NCI-H510A (cell line): ENCODE measurements around the gene ACACB.

Experiments
- DNase-seq: peaks from one replicate; lab custom pipeline; 2025; lab: John Stamatoyannopoulos, UW

ACACB gene

DNA sequence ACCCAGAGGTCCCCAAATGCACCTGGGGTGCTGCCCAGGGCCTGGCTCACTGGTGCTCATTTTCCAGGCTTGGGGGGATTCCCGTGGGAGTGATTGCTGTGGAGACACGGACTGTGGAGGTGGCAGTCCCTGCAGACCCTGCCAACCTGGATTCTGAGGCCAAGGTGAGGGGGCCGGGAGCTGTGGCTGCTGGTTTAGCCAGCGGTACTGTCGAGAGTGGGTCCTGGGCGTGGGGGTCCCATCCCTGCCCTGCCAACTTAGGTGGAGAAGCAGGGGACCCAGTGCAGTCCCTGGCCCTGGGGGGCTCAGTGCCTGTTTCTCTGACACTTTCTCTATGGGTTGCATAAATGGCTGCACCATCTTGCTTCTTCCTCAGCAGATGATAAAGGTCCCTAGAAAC lies 141.8 kb downstream of the ACACB start:
- no peak for DNase-seq

DNA sequence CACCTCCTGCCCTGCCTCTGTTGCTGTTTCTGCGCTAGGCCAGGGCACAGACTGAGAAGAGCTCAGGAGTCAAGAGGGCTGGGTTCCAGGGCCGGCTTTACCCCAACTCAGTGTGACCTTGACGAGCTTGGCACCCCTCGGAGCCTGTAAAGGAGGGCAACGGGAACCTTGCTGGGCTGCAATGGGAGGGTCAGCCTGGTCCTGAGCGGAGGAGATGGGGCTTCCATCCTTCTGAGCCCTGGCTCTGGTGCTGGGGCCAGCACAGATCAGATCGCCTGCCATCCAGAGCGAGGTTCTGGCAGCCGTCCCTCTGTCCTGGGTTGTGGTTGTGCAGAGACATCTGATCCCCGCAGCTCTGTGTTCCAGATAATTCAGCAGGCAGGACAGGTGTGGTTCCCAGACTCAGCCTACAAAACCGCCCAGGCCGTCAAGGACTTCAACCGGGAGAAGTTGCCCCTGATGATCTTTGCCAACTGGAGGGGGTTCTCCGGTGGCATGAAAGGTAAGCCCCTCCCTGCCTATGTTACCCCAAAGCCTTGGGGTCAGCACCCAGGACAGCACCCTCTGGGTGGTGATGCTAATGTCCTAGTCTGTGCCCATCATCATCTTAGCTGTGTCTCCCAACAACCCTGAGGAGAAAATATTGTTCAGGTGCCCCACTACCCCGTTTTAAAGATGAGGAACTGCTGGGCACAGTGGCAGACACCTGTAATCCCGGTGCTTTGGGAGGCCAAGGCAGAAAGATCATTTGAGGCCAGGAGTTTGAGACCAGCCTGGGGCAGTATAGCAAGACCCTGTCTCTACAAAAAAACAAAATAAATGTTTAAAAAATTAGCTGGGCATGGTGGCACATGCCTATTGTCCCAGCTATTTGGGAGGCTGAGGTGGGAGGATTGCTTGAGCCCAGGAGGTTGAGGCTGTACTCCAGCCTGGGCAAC lies 142.5 kb downstream of the ACACB start:
- no peak for DNase-seq

DNA sequence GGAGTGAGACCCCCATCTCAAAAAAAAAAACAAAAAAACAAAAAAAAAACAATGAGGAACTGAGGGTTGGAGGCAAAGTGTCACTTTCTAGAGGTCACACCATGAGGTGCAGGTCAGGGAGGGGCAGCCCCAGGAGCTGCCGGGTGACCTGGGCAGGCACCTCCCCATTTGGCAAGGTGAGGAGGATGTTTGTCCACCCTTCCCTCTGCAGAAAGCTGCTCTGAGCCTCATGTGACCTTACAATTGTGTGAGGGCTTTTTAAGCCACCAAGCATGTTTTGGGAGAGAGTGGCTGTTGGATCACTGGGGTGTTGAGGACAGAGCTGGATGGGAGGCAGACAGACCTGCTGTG lies 143.1 kb downstream of the ACACB start:
- no peak for DNase-seq

DNA sequence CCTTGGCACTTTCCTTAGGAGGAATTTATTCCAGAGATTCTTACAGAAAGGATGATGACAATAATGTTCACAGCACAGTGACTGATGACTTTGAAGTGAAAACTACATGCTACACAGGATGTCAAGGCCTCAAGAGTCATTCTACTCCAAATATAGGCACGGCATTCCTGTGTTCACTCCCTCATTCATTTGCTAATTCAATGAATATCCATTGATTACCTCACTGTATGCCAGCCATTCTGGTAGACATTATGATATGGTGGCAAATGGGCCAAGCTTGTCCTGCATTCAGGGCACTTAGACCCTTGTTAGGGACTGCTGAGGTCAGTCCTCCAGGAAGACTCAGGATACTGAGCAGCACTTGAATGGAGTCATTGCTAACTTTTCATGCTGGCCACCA lies 144.7 kb downstream of the ACACB start:
- no peak for DNase-seq

DNA sequence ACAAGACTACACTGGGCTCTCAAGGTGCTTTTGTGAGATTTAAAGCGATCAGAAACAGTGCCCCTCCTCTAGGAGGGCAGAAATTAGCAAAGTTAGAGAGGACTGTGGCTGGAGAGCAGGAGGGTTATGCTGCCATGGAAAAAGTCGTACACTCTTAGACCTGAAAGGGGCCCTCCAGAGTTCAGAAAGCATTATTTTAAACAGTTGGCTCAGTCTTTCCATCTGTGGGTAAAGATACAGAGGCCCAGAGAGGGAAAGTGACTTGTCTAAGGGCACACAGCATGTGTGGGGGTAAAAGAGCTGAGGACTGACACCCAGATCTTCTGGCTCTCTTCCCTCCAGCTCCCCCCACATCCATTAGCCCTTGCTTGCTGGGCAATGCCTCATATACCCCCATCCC lies 145.6 kb downstream of the ACACB start:
- no peak for DNase-seq

DNA sequence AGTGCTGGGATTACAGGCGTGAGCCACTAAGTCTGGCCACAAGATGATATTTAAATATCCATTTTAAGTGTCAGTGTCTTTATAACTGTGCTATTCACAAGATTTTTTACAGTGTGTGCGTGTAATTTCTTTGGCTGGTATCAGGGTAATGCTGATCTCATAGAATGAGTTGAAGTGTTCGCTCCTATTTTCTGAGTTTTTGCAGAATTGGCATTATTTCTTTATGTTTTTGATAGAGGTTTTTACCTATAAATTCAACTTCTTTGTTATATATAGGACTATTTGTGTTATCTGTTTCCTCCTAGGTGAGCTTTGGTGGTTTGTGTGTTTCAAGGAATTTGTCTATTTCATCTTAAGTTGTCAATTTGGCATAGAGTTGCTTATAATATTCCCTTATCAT lies 147.1 kb downstream of the ACACB start:
- DNase-seq, result no peak

DNA sequence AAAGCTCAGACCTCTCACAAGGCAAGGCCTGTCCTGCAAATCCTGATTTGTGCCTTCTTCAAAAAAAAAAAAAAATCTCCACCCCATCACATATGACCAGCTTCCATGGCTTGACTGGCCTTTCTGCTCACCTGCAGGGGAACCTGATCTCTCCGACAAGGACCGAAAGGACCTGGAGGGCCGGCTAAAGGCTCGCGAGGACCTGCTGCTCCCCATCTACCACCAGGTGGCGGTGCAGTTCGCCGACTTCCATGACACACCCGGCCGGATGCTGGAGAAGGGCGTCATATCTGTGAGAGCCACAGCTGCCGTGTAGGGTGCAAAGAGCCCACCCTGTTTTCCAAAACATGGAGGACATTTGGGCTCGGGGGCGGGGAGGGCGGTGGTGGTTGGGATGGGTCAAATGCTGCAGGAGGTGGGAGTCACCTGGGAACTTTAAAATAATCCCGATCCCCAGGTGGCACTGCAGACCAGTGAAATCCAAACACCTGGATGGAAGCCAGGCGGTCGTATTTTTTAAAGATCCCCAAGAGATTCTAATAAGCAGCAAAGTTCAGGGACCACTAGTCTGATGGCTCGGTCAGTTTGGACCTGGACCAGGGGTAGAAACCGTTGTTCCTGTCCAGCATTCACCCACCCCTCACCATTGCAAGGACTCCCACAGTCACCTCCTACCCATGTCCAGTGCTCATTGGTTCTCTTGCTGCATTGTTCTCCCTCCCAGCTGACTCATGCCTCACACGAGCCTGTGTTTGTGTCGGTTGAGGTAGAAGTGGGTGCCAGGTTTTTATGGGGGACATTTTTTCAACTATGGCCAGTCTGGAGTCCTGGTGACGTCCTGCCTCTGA lies 147.9 kb downstream of the ACACB start:
- peak; percentile 75 for DNase-seq

DNA sequence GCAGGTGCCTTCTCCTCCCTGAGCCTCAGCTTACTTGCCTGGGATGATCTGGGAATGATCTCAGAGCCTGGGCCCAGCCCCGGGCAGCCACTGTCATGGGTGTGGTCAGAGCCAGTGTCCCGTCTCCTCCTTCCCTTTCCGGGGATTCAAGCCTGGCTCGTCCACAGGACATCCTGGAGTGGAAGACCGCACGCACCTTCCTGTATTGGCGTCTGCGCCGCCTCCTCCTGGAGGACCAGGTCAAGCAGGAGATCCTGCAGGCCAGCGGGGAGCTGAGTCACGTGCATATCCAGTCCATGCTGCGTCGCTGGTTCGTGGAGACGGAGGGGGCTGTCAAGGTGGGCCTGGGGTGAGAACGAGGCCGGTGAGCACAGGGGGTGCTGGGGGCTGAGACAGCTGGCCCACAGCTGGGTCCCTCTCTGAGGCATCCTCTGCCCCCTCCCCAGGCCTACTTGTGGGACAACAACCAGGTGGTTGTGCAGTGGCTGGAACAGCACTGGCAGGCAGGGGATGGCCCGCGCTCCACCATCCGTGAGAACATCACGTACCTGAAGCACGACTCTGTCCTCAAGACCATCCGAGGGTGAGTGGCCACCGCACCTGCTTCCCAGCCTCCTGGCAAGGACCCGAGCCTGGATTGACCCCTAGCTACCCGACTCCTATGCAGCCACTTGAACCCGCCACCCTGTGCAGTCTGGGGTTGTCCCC lies 148.7 kb downstream of the ACACB start:
- no peak for DNase-seq

DNA sequence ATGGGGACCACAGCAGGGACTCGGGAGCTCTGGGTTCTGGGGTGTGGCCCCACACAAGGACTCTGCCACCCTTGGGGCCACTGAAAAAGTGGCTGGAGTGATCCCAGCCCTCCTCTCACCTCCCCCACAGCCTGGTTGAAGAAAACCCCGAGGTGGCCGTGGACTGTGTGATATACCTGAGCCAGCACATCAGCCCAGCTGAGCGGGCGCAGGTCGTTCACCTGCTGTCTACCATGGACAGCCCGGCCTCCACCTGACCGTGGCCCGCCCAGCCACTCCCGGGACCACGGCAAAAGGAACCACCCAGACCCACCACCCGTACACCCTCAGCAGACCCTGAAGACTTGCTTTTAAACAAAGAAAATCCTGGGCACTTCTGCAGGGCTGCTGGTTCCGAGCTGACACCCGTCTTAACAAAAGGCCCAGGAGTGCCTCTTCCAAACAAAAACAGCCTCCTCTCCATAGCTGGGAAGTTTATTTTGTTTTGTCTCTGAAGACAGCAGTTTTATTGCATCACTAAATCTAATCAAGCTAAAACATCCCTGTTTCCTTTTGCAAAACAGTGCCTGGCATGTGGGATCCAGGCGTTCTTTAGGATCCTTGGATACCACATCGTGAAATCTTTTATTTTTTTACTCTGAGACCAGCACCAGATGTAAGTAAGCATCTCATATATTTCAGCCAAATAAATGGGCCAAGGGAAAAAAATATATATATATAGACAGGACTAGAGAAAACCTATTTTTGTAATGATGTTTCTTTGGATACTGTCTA lies 149.9 kb downstream of the ACACB start:
- no peak for DNase-seq

DNA sequence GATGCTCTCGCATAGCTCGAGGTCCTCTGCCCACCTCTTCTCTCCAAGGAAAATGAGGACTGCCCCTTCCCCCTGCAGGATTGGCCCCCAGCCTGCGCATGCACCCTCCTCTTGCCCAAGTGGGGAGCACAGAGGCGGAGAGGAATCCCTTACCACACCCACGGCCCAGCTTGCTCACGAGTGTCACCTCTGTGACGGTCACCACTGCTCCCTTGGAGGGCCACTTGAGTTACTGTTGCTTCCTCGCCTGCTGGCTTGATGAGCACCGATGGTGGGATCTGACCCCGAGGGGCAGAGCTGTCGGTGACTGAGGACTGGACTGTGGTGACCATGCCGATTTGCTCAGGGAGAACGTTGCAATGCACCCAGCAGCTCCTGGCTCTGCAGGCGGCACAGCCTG lies 151.0 kb downstream of the ACACB start:
- no peak for DNase-seq

DNA sequence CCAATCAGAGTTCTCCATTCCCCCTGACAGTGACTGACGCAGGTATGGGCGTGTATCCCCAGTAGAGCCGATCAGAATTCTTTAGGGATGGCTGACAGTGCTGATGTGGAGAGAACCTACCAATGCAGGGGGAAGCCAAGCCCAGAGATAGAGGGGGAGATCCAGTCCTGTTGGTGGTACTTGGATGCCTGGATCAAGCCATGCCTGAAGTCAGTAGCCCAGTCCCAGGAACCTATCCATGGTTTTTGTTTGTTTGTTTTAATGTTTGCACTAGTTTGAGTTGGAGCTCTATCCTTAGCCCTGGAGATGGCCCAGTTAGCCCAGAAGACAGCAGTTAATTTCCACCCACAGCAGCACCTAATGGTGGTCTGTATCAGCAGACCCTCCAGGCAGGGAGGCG lies 152.5 kb downstream of the ACACB start:
- DNase-seq, result no peak

DNA sequence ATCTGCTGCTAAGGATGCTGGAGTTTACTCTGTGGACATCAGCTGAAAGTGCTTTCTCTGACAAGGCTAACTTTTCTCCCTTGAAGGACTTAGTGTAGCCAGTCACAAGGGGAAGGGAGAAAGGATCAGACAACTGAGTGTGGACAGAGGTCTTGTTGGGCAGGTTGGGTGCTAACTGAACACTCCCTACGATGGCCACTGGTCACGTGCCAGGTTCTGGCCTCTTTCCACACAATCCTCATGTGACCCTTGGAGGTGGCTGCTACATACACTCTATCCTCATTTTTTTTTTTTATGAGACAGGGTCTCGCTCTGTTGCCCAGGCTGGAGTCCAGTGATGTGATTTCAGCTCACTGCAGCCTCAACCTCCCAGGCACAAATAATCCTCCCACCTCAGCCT lies 153.0 kb downstream of the ACACB start:
- no peak for DNase-seq

DNA sequence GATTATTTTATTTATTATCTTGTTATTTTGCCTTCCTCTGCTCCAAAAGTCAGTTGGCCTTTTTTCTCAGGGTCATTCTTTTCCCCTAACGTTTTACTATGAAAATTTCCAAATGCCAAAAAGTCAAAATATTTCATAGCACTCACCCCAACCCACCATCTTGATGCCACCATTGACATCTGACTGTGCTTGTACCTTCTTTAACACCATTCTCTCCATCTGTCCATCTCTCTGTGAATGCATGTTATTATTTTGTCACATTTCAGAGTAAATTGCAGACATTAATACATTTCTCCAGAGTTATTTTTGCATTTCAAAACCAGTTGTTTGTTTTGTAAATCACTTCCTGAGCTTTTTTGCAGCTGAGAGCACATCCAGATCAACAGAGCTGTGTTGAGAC lies 154.1 kb downstream of the ACACB start:
- no peak for DNase-seq

DNA sequence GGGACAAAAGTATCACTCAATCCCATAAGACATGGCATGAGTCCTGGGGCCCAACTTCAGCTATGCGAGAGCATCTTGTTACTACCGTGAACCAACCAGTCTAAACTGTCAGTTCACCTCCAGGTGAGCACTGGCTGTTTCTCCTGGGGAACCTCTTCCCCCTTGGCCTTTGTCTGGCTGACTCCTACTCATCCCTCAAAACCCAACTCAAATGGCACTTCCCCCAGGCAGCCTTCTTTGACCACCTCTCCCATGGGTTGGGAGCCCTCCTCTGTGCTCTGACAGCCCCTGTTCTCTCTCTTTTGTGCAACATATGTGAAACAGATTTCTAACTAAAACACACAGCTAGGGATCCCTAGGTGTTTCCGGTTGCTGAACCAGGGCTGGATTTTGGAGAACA lies 155.0 kb downstream of the ACACB start:
- DNase-seq, result no peak

DNA sequence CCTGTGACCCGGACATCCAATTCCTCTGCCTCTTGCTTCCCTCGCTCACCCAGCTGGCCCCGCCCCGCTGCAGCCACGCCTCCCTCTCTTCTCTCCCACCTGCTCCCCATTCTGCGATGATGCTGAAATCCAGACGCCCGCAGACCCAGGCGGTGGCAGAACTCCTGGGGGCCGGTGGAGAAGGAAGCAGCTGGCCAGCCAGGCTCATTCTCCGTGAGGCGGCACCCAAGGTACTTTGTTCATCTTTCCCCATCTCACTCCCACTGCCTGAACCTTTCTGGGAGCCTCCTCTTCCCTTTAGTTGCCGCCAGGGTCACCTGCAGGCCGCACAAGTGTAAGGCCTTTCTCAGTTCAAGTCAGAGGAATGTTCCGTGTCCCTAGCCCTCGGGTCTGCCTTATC lies 157.0 kb downstream of the ACACB start:
- DNase-seq, result peak; percentile 59

DNA sequence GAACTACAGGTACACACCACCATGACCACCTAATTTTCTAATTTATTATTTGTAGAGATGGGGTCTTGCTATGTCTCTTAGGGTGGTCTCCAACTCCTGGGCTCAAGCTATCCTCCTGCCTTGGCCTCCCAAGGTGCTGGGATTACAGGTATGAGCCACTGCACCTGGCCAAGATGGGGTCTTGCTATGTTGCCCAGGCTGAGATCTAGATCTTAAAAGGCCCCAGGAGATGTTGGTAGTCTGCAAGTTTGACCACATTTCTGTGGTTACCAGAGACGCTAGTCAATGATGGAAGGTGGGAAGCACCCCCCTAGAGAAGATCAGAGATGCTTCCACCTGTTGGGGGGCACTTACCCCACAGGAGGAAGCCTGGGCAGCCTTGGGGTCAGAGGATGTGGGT lies 158.0 kb downstream of the ACACB start:
- no peak for DNase-seq

DNA sequence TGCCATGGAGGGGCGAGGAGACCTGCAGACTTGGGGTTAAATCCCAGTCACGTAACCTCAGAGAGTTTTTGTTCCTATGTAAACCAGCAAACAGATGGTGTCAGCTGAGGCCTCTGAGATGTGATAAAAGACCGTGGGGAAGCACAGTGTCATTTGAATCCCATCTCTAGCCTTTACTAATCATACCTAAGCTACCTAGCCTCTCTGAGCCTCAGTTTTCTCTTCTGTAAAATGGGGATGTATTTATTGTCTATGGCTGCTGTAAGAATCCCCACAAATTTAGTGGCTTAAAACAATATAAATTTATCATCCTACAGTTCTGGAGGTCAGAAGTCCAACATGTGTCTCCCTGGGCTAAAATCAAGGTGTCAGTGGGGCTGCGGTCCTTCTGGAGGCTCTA lies 158.8 kb downstream of the ACACB start:
- DNase-seq, result no peak

DNA sequence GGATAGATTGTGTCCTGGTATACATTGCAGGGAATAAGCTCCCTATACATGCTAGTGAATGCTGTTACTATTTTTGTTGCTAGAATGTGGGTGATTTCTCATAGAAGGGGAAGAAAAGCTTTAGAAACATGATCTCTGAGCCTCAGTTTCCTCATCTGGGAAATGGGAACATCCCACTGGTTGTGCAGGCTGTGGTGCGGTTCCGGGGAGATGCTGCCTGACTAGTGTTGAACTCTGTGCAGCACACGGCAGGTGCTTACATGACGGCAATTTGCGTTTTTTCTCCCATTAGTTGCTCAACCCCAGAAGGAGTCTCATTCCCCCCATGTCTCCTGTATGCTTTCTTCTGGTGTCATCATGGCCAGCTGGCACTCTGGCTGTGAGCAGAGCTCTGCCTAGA lies 159.8 kb downstream of the ACACB start:
- no peak for DNase-seq

DNA sequence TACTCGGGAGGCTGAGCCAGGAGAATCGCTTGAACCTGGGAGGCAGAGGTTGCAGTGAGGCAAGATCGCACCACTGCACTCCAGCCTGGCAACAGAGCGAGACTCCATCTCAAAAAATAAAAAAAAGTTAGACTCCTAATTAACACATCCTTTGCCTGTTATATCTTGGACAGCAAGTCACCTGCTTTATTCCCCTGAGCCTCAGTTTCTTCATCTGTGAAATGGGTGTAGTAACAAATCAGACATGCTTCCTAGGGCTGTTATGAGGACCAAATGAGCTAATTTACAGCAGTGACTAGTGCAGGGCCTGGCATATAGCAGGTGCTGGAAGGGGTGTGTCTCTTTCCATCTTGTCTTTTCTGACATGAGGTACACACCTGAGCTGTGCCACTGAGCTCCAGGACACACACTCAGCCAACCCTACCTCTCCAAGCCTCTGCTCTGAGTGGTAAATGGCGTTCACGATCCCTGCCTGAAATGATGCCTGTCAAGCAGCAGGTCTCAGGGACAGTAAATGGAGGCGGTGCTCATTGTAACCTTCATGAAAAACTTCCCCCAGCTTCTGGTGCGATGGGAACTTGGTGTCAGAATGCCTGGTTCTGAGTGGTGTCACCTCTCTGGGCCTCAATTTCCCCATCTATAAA lies 161.0 kb downstream of the ACACB start:
- no peak for DNase-seq

DNA sequence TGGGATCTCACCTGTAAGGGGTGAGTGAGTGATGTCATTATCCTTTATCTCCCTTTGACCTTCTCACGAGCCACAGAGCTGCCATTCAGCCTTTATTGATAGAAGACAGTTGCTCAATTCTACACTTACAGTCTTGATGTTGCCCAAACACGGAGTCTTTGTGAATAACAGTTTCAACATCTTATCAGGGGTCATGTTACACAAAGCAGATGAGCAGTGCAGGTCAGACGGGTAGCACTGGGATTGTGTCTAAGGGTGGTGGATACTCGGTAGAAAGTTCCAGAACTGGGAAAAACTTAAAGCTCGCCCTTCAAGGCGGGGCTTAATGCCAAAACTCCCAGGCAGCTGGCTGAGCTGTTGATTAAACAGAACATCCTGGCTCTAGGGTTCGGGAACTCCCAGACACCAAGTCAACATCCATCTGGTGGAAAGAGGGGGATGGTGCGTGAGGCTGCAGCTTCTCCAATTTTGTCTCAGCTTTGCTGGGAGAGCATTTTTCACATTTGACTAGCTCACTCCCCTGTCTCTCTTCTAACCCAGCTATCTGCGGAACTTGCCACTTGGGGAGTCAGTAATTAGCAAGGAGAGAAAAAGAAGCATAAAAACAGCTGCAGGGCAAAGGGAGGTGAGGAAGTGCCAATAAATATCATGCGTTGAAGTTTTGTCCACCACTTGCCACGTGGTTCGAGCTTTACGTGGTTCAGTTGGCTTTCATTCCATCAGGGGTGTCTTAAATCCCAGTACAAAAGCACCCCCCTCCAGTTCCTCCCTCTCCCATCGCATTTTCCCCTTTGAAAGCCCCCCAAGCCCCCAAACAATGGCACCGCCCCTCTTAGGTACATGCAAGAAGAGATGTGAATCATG lies 161.7 kb downstream of the ACACB start:
- peak; percentile 23 for DNase-seq
